Astrocyte of the spinal cord (primary cell): ENCODE results near the gene ZFPM1.

ENCODE experiments used
- DNase-seq: peaks from one replicate; pipeline ENCODE4 v3.0.0; 2011; ENCODE audit warnings: low read depth, low spot score
- H3K4me3 ChIP-seq: 2 replicates; pipeline ENCODE4 v1.5.1; 2011; ENCODE audit warnings: low read depth, mild to moderate bottlenecking, low read length, moderate library complexity
- CTCF ChIP-seq: IDR thresholded peaks from 2 replicates; pipeline ENCODE4 v1.5.1; 2012; ENCODE audit warnings: low read depth, mild to moderate bottlenecking, low read length, inconsistent platforms
- in situ Hi-C: cut with HindIII; loops from 2 replicates; pipeline ENCODE4 v1.10.0; 2017; ENCODE audit warnings: low sequenced_read_pairs

Gene ZFPM1

DNA sequence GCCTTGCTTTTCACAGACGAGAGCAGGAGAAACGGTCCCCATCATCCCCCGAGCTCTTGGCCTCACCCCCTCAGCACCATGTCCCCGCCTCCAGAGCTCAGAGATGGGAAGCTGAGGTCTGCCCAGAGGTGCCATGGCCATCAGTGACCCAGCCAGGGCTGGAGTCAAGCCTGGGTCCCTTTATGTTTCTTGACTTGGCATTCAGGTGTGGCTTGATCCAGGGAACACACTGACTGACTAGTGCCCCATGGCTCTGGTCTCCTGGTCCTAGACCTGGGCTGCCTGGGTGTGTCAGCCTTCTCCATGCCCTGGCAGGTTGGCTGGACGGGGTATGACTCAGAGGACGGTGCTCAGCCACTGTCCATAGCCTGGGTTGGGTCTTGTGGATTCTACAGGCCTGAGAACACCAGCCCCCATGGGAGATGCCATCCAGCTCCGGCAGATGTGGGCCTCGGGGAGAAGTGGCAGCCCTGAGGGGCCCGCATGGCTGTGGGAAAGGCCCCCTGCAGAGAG, 54.2 kb downstream of the ZFPM1 start:
- H3K4me3 ChIP-seq = no peak overlapping the region
- DNase-seq = no peak
- in situ Hi-C loops = no loop called here
- no peak for TF ChIP-seq CTCF

DNA sequence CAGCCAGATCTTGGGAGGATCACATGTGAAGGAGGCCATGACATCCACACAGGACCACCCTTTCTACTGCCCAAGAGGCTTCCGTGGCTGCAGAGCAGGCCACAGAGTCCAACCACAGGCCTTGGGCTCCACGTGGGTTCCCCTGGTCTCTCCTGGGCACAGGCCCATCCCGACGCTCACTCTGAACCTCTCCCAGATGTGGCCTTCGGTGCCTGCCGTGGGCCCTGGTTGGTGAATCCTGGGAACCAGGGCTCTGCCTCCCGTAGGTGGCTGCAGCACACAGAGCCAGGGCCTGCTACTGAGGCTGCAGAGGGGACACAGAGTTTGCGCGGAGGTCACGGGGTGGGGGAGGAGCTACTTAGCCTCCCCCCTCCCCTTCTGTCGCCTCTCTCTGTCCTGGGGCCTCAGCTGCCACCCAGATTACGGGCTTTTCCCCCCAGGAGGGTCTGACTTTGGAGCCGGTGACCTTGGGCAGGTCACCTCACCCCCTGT, 55.3 kb downstream of the ZFPM1 start:
- in situ Hi-C loops = no loop called here
- TF ChIP-seq CTCF = no peak
- DNase-seq = no peak
- no peak overlapping the region for H3K4me3 ChIP-seq

- in situ Hi-C loops = no loop called here
- DNase-seq = no peak
- no peak overlapping the region for H3K4me3 ChIP-seq
- no peak for TF ChIP-seq CTCF
These were observed 56.0 kb downstream of the ZFPM1 start for GRCh38 chr16:88508868-88509748.

DNA sequence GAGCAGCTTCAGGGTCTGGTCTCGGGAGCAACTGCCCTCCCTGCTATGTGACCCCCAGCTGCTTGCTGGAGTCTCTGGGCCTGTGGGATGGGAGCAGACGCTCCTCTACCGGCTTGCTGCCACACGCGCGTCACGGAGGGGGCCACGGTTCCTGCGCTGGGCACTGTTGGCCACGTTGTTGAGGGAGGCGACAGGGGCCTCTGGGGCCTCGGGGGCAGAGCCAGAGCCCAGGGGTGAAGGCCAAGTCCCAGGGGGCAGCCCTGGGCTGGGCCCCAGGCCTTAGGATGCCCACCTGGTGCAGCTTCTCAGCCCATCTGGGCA, 56.6 kb downstream of the ZFPM1 start:
- in situ Hi-C loops = no loop called here
- H3K4me3 ChIP-seq = no peak overlapping the region
- DNase-seq = no peak
- no peak for TF ChIP-seq CTCF

GRCh38 chr16:88510091-88510994, 57.3 kb downstream of the ZFPM1 start:
- DNase-seq = no peak
- in situ Hi-C loops = no loop called here

More at GRCh38 chr16:88510091-88510994, 57.3 kb downstream of the ZFPM1 start:
- H3K4me3 ChIP-seq = no peak overlapping the region
- no peak for TF ChIP-seq CTCF
